GM18951 (cell line): ENCODE results near the gene MYO15B.

Experiments used
- POLR2A ChIP-seq: IDR thresholded peaks from 4 replicates; pipeline ENCODE4 v1.6.1; 2011; ENCODE audit warnings: mild to moderate bottlenecking; ENCODE audit not compliant: insufficient read length, insufficient read depth; ENCODE audit errors: extremely low read depth
- in situ Hi-C: fragments of 300-500 bp; cut with MboI; formaldehyde crosslinking; loops from one replicate; pipeline ENCODE4 v1.12.0; 2022; ENCODE audit warnings: low sequenced_read_pairs, mixed read lengths, inconsistent platforms; ENCODE audit not compliant: unreplicated experiment

The MYO15B gene

DNA sequence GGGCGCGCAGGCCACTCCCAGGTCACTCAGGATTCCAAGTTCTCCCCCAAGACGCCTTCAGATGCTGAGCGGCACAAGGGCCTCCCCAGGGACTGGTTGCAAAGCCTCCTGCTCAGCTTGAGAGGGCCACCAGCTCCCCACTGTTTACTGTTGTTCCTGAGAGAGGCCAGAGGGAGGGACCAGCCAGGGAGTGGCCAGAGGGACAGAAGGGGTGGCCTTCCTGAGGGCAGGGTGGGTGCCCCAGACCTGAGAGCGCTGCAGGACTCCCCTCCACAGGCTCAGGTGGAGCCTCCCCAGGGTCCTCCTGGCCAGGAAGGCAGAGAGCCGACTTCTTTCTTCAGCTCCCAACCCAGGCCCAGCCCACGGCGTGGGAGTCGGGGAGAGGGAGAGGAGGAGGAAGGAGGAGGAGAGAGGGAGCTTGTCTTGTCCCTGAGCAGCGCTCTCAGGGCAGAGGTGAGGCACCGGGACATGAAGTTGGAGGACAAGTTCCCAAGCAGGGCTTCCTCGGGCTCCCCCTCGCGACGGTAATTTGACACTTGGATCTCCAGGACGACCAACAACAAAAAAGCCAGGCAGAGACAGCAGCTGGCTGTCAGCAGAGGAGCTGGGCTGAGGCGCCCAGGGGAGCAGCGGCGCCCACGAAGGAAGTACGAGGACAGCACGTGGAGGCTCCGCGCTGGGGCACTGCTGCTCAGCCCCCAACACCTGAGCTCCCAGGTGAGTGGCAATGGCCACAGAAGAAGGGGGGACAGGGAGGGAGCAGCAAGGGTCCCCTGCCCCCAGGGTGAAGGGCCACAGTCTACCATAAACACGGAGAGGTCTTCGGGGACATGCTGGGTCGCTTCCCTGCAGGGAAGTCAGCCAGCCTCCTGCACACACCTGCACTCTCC, 46.1 kb downstream of the MYO15B start:
- TF ChIP-seq POLR2A: no peak
- in situ Hi-C loops: no loop called here

DNA sequence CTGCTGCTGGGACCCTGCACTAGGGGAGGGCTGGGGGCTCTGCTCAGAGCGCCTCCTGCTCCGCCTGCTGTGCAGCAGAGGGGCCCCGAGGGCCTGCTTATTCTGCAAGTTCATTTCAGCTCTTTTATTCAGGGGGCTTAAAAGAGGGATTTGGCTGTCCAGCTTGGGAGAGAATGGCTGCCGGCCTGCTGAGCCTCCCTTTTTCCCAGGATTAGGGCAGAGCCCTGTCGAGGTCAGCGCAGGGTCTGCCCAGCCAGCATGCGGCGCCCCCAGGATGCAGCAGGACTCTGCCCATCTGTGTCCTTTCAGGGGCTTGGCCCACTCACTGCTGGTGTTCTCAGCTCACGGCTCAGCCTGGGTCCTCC, 46.8 kb downstream of the MYO15B start:
- no peak for TF ChIP-seq POLR2A
- in situ Hi-C loops: no loop called here

DNA sequence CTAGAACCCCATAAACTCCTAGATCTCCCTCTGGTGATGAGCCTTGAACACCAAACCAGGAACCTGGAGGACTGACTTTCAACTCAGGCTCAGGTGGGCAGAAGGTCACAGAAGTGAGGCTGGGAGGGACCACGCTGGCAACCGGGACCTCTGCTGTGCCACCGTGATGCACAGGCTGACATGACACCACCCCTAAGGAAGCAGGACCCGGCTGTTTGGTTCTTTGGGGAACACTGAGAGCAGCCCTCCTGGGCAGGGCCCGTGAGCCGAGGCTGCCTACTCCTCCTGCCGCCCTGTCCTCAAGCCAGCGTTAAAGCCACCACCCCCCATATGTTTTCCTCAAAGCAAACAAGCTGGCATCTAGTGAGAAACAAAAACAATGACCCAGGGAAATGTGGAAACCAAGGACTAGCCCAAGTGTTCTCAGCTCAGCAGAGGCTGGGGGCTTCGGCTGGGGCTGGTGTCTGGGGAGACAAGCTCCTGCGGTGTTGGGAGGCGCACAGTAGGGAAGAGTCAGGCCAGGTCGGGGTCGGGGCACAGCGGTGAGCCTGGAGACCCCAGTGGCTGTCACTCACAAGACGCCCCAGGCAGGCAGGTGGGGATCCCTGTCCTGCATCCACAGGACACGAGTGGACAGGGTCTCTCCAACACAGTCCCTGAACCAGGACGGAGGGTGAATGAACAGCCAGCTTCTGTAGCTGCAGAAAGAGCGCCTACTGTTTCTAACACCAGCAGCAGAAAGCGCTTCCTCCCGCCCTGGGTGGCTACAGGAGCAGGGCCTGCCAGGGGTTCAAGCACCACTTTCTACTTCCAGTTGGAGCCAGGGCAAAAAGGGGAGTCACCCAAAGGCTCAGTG, 47.4 kb downstream of the MYO15B start:
- in situ Hi-C loops: loop anchor here (5.0 kb wide), 1 partner anchor 122 kb away; no protein-coding TSS in a partner anchor
- no peak for TF ChIP-seq POLR2A

- no peak for TF ChIP-seq POLR2A
- in situ Hi-C loops: loop anchor here (5.0 kb wide), 1 partner anchor 122 kb away; no protein-coding TSS in a partner anchor
These were observed 48.1 kb downstream of the MYO15B start for GRCh38 chr17:75635610-75636202.

- in situ Hi-C loops: loop anchor here (5.0 kb wide), 1 partner anchor 121 kb away; no protein-coding TSS in a partner anchor
- no peak for TF ChIP-seq POLR2A
These were observed 49.0 kb downstream of the MYO15B start for GRCh38 chr17:75636381-75637142.

- in situ Hi-C loops: loop anchor here (5.0 kb wide), 1 partner anchor 120 kb away; no protein-coding TSS in a partner anchor
- no peak for TF ChIP-seq POLR2A
These were observed 49.5 kb downstream of the MYO15B start for GRCh38 chr17:75637143-75637538.

- no peak for TF ChIP-seq POLR2A
- in situ Hi-C loops: loop anchor here (5.0 kb wide), 1 partner anchor 120 kb away; no protein-coding TSS in a partner anchor
These were observed 50.0 kb downstream of the MYO15B start for GRCh38 chr17:75637551-75637950.

GRCh38 chr17:75638039-75638438, 50.4 kb downstream of the MYO15B start:
- in situ Hi-C loops: loop anchor here (5.0 kb wide), 1 partner anchor 119 kb away; no protein-coding TSS in a partner anchor

DNA sequence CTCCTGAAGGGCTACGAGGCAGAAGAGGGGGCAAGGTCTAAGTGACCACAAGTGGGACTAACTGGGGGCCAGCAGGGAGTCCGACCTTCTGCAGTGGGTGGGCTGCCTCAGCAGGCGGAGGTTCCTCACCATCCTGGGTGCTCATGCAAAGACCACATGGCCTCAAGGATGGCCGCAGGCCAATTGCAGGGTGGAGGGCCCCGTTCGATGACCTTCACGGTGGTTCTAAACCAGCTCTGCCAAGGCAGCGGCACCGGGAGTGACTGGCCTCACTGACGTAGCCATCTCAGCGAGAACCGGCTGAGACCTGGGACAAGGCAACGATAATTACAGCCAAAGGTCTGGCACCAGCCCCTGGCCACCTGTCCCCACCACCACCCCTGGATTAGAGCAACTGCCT, 51.3 kb downstream of the MYO15B start:
- in situ Hi-C loops: loop anchor here (5.0 kb wide), 1 partner anchor 118 kb away; no protein-coding TSS in a partner anchor

GRCh38 chr17:75639327-75639726, 51.7 kb downstream of the MYO15B start:
- in situ Hi-C loops: loop anchor here (5.0 kb wide), 1 partner anchor 118 kb away; no protein-coding TSS in a partner anchor
- no peak for TF ChIP-seq POLR2A

More for the DNA sequence above, 51.3 kb downstream of the MYO15B start:
- no peak for TF ChIP-seq POLR2A

GRCh38 chr17:75639771-75640555, 52.4 kb downstream of the MYO15B start:
- TF ChIP-seq POLR2A: no peak
- in situ Hi-C loops: loop anchor here (5.0 kb wide), 1 partner anchor 117 kb away; no protein-coding TSS in a partner anchor
